Midbrain (tissue), 1 donor: Measurements from ENCODE around the gene KRT83.
"Not testable (repeated sequence)": the region's sequence is repeated elsewhere in the genome, so short reads cannot be mapped to it uniquely, and the experiment has no call there.

Experiments used
- DNase-seq: peaks from one replicate; lab custom pipeline; 2025; lab: John Stamatoyannopoulos, UW

KRT83 gene

GRCh38 chr12:52308806-52309425 lies 12.3 kb downstream of the KRT83 start:
- no peak for DNase-seq

- peak; percentile 52 for DNase-seq
Observed at GRCh38 chr12:52307836-52308805, 13.1 kb downstream of the KRT83 start.

GRCh38 chr12:52306731-52307130 lies 14.5 kb downstream of the KRT83 start:
- DNase-seq, result no peak

GRCh38 chr12:52305921-52306705 lies 15.1 kb downstream of the KRT83 start:
- no peak for DNase-seq

GRCh38 chr12:52304941-52305411 lies 16.2 kb downstream of the KRT83 start:
- DNase-seq, result not testable (repeated sequence)

- not testable (repeated sequence) for DNase-seq
Observed at GRCh38 chr12:52302242-52302914, 18.8 kb downstream of the KRT83 start.

GRCh38 chr12:52301721-52302120 lies 19.5 kb downstream of the KRT83 start:
- not testable (repeated sequence) for DNase-seq

GRCh38 chr12:52300796-52301691 lies 20.2 kb downstream of the KRT83 start:
- DNase-seq, result no peak

GRCh38 chr12:52298677-52299190 lies 22.5 kb downstream of the KRT83 start:
- DNase-seq, result no peak

GRCh38 chr12:52296572-52297215 lies 24.5 kb downstream of the KRT83 start:
- DNase-seq, result no peak

GRCh38 chr12:52295663-52296062 lies 25.5 kb downstream of the KRT83 start:
- no peak for DNase-seq

- DNase-seq, result no peak
Observed at GRCh38 chr12:52294803-52295202, 26.4 kb downstream of the KRT83 start.

GRCh38 chr12:52293926-52294325 lies 27.3 kb downstream of the KRT83 start:
- no peak for DNase-seq

- DNase-seq, result no peak
Observed at GRCh38 chr12:52291267-52291935, 29.8 kb downstream of the KRT83 start, which contains the start of gene KRT81. Gene KRT81 (minus strand): TSS chr12:52291534. CDS start chr12:52291465, 69 bp downstream.

GRCh38 chr12:52290483-52291134 lies 30.6 kb downstream of the KRT83 start:
- DNase-seq, result not testable (repeated sequence)

GRCh38 chr12:52287816-52288805 lies 33.1 kb downstream of the KRT83 start:
- not testable (repeated sequence) for DNase-seq
